ENCODE results near the gene MLF2. TPM values are rescaled to one million over a fixed set of nuclear protein-coding genes. Genes with fewer than 3 reads are reported as not detected.

Gene MLF2
- total and polyA plus RNA-seq, 11 donors, result 126 to 231 (median 152) TPM

- TF ChIP-seq CTCF (IDR thresholded peaks at IDR 0.05) (no peak), POLR2A (IDR thresholded peaks at IDR 0.05) (peak in 1 of 2 donors; percentile 22)
- DNase-seq, result peak; percentile 63 to 86 (median 70)
- no peaks in the 10 kb centered on the region for H3K9me3 ChIP-seq
- WGBS, 4 donors, result 65 to 74% (median 67%) methylated on average over 14 to 18 of the region's 18 CpGs
- no peaks in the 10 kb centered on the region for H3K36me3 ChIP-seq
- peaks cover 0 to 56% (median 2%) of the 10 kb centered on the region in 12 donors for H3K4me1 ChIP-seq
- ATAC-seq, result peak; percentile 34 to 87 (median 75)
- H3K4me3 ChIP-seq, result peak within 1 kb of the TSS in 9 of 12 donors; percentile 5 to 65 (median 40)
- peak within 1 kb of the TSS in 6 of 12 donors; percentile 13 to 95 (median 52) for H3K27ac ChIP-seq
- H3K27me3 ChIP-seq, result peaks cover 0 to 4% (median 0%) of the 10 kb centered on the region in 9 donors
- intact Hi-C loops (cut with DNase I), result loop anchor here in 1 of 10 donors (2.0 kb wide), 1 partner anchor 26 kb away; no protein-coding TSS in a partner anchor
Observed at GRCh38 chr12:6788972-6789924, 36.3 kb upstream of the MLF2 start, which contains the start of gene CD4. CD4 (plus strand) TSS chr12:6789528; CDS start chr12:6800139, 10,611 bp downstream.

GRCh38 chr12:6787309-6787708 is 34.4 kb upstream of the MLF2 start:
- peak overlapping the region in 2 of 12 donors; percentile 35 to 65 for H3K27ac ChIP-seq
- no peak overlapping the region for H3K4me3 ChIP-seq
- H3K27me3 ChIP-seq, result no peaks in the 10 kb centered on the region
- intact Hi-C loops (cut with DNase I), result no loop called here
- WGBS, 4 donors, result 95 to 97% (median 96%) methylated on average over 5 of the region's 5 CpGs
- ATAC-seq (no peak), DNase-seq (no peak)
- no peak for TF ChIP-seq CTCF (IDR thresholded peaks at IDR 0.05)
- TF ChIP-seq POLR2A (IDR thresholded peaks at IDR 0.05), result no peak
- peaks cover 0 to 44% (median 2%) of the 10 kb centered on the region in 12 donors for H3K4me1 ChIP-seq
- no peaks in the 10 kb centered on the region for H3K36me3 ChIP-seq
- H3K9me3 ChIP-seq, result no peaks in the 10 kb centered on the region

- Histone ChIP-seq H3K36me3 (no peaks in the 10 kb centered on the region), H3K4me3 (no peak overlapping the region), H3K27ac (peak overlapping the region in 3 of 12 donors; percentile 8 to 65 (median 35)), H3K9me3 (no peaks in the 10 kb centered on the region), H3K4me1 (peaks cover 0 to 40% (median 2%) of the 10 kb centered on the region in 12 donors), H3K27me3 (no peaks in the 10 kb centered on the region)
- ATAC-seq, result no peak
- WGBS, 4 donors, result 55 to 75% (median 60%) methylated on average over 9 of the region's 9 CpGs
- DNase-seq, result no peak
- intact Hi-C loops (cut with DNase I), result no loop called here
- no peak for TF ChIP-seq POLR2A (IDR thresholded peaks at IDR 0.05)
- no peak for TF ChIP-seq CTCF (IDR thresholded peaks at IDR 0.05)
Observed at GRCh38 chr12:6786416-6787094, 33.6 kb upstream of the MLF2 start.

GRCh38 chr12:6784761-6785160 is 31.8 kb upstream of the MLF2 start:
- TF ChIP-seq CTCF (IDR thresholded peaks at IDR 0.05) (no peak), POLR2A (IDR thresholded peaks at IDR 0.05) (no peak)
- intact Hi-C loops (cut with DNase I), result no loop called here
- Histone ChIP-seq H3K36me3 (no peaks in the 10 kb centered on the region), H3K4me1 (peaks cover 0 to 36% (median 2%) of the 10 kb centered on the region in 12 donors), H3K27me3 (no peaks in the 10 kb centered on the region), H3K27ac (no peak overlapping the region), H3K4me3 (no peak overlapping the region), H3K9me3 (no peaks in the 10 kb centered on the region)
- DNase-seq (no peak), ATAC-seq (no peak)
- WGBS, 4 donors, result 56 to 76% (median 71%) methylated on average over 5 of the region's 5 CpGs
